ENCODE measurements around the gene CLC. TPM values are rescaled to one million over a fixed set of nuclear protein-coding genes. Genes with fewer than 3 reads are reported as not detected.

CLC gene
- total RNA-seq, 1 experiment from 2014 or later, result not detected

GRCh38 chr19:39704181-39705044 lies 33.4 kb downstream of the CLC start, which contains the start of gene LGALS14:
TSS of gene LGALS14 (plus strand) at chr19:39704481. CDS start at chr19:39704529, 48 bp downstream.
- no peak for DNase-seq (ENCODE audit: low spot score)
- H3K4me1 ChIP-seq (ENCODE audit: insufficient read depth, low read length, poor library complexity, severe bottlenecking), result no peaks in the 10 kb centered on the region
- no TSS peak for BruUV-seq (replicated peaks)
- H3K36me3 ChIP-seq (ENCODE audit: insufficient read depth, low read length, poor library complexity, severe bottlenecking), result no peaks in the 10 kb centered on the region
- H3K27ac ChIP-seq (ENCODE audit: low read depth, low read length, poor library complexity, severe bottlenecking), result no peak within 1 kb of the TSS
- POLR2A ChIA-PET (ENCODE audit: low non-redundant PET), result no interaction called here
- TF ChIP-seq EZH2 (IDR thresholded peaks at IDR 0.05; ENCODE audit: borderline replicate concordance, low read depth, low read length, poor library complexity, severe bottlenecking) (no peak), CTCF (conservative IDR thresholded peaks at IDR 0.05; ENCODE audit: low read depth, low read length) (no peak)
- H3K9me3 ChIP-seq (ENCODE audit: low read depth, low read length, poor library complexity, severe bottlenecking), result no peaks in the 10 kb centered on the region
- peaks cover 26% of the 10 kb centered on the region for H3K27me3 ChIP-seq (replicated peaks; ENCODE audit: insufficient read depth, low read depth, low read length, poor library complexity)
- H3K4me3 ChIP-seq (ENCODE audit: low read depth, low read length, poor library complexity, severe bottlenecking), result no peak within 1 kb of the TSS
- intact Hi-C loops (cut with micrococcal nuclease; ENCODE audit: unreplicated experiment), result no loop called here
- CTCF ChIA-PET, result no interaction called here

- intact Hi-C loops (cut with micrococcal nuclease; ENCODE audit: unreplicated experiment), result no loop called here
- no TSS peak for BruUV-seq (replicated peaks)
- no peaks in the 10 kb centered on the region for H3K36me3 ChIP-seq (ENCODE audit: insufficient read depth, low read length, poor library complexity, severe bottlenecking)
- no peaks in the 10 kb centered on the region for H3K9me3 ChIP-seq (ENCODE audit: low read depth, low read length, poor library complexity, severe bottlenecking)
- CTCF ChIA-PET, result no interaction called here
- H3K27ac ChIP-seq (ENCODE audit: low read depth, low read length, poor library complexity, severe bottlenecking), result no peak overlapping the region
- peaks cover 33% of the 10 kb centered on the region for H3K27me3 ChIP-seq (replicated peaks; ENCODE audit: insufficient read depth, low read depth, low read length, poor library complexity)
- TF ChIP-seq CTCF (conservative IDR thresholded peaks at IDR 0.05; ENCODE audit: low read depth, low read length) (no peak), EZH2 (IDR thresholded peaks at IDR 0.05; ENCODE audit: borderline replicate concordance, low read depth, low read length, poor library complexity, severe bottlenecking) (no peak)
- DNase-seq (ENCODE audit: low spot score), result no peak
- POLR2A ChIA-PET (ENCODE audit: low non-redundant PET), result no interaction called here
- H3K4me1 ChIP-seq (ENCODE audit: insufficient read depth, low read length, poor library complexity, severe bottlenecking), result no peaks in the 10 kb centered on the region
- H3K4me3 ChIP-seq (ENCODE audit: low read depth, low read length, poor library complexity, severe bottlenecking), result no peak overlapping the region
Measured at GRCh38 chr19:39701291-39701690, 36.5 kb downstream of the CLC start.

GRCh38 chr19:39698535-39698934 lies 39.3 kb downstream of the CLC start:
- H3K27me3 ChIP-seq (replicated peaks; ENCODE audit: insufficient read depth, low read depth, low read length, poor library complexity), result peaks cover 50% of the 10 kb centered on the region
- POLR2A ChIA-PET (ENCODE audit: low non-redundant PET), result no interaction called here

More at GRCh38 chr19:39698535-39698934, 39.3 kb downstream of the CLC start:
- BruUV-seq (replicated peaks), result no TSS peak
- H3K9me3 ChIP-seq (ENCODE audit: low read depth, low read length, poor library complexity, severe bottlenecking), result no peaks in the 10 kb centered on the region
- intact Hi-C loops (cut with micrococcal nuclease; ENCODE audit: unreplicated experiment), result no loop called here
- CTCF ChIA-PET, result no interaction called here
- no peak overlapping the region for H3K27ac ChIP-seq (ENCODE audit: low read depth, low read length, poor library complexity, severe bottlenecking)
- no peaks in the 10 kb centered on the region for H3K36me3 ChIP-seq (ENCODE audit: insufficient read depth, low read length, poor library complexity, severe bottlenecking)
- H3K4me3 ChIP-seq (ENCODE audit: low read depth, low read length, poor library complexity, severe bottlenecking), result no peak overlapping the region
- H3K4me1 ChIP-seq (ENCODE audit: insufficient read depth, low read length, poor library complexity, severe bottlenecking), result no peaks in the 10 kb centered on the region
- DNase-seq (ENCODE audit: low spot score), result no peak
- TF ChIP-seq EZH2 (IDR thresholded peaks at IDR 0.05; ENCODE audit: borderline replicate concordance, low read depth, low read length, poor library complexity, severe bottlenecking) (no peak), CTCF (conservative IDR thresholded peaks at IDR 0.05; ENCODE audit: low read depth, low read length) (no peak)

All from A673 (cell line).